Esophagus squamous epithelium (tissue), 4 donors: ENCODE data around the gene TRAPPC6A.

Experiments used
- POLR2A ChIP-seq, 4 donors: fragments of 450-650 bp; IDR thresholded peaks; one replicate each; pipeline ENCODE4 v1.6.1; 2017; ENCODE audit warnings: antibody characterized with exemption in 4 of 4, mild to moderate bottlenecking in 4 of 4, moderate library complexity in 3 of 4
- TF ChIP-seq, protein P1 (sequence below), 6 experiments: fragments of 450-650 bp in 4 of 6; fragments of 200-600 bp in 2 of 6; sonication (generic) in 2 of 6; IDR thresholded peaks; one replicate each; pipeline ENCODE4 v1.5.1; 2016 to 2019; ENCODE audit warnings: antibody characterized with exemption in 6 of 6, mild to moderate bottlenecking in 4 of 6, moderate library complexity in 4 of 6

DNA sequence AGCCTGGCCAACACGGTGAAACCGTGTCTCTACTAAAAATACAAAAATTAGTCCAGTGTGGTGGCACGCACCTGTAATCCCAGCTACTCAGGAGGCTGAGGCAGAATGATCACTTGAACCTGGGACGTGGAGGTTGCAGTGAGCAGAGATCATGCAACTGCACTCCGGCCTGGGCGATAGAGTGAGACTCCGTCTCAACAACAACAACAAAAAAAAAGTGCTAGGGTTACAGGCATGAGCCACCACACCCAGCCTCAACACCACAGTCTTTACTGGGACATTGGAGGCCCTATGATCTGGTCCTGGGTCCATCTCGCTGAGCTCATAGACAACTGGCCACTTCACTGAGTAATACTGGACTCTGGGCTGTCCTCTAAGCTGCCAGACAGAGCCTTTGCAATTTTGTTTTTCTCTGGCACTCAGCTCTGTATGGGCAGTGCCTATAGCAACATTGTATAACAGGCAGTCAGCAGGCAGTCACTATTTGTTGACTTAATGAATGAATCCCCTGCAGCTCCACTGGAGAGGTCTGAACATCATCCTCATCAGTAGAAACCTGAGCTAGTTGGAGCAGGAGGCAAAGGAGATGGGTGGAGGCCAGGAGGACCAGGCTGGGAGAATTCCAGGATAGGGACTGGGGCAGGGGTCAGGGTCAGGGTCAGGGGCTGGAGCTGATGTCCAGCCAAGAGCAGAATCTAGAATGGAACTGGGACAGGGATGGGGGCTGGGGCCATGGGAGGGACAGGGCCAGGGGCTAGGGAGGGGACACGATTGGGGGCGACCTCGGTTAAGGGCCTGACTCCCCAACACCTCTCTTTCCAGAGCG lies 8.7 kb upstream of the TRAPPC6A start:
- TF ChIP-seq, protein P1, sequence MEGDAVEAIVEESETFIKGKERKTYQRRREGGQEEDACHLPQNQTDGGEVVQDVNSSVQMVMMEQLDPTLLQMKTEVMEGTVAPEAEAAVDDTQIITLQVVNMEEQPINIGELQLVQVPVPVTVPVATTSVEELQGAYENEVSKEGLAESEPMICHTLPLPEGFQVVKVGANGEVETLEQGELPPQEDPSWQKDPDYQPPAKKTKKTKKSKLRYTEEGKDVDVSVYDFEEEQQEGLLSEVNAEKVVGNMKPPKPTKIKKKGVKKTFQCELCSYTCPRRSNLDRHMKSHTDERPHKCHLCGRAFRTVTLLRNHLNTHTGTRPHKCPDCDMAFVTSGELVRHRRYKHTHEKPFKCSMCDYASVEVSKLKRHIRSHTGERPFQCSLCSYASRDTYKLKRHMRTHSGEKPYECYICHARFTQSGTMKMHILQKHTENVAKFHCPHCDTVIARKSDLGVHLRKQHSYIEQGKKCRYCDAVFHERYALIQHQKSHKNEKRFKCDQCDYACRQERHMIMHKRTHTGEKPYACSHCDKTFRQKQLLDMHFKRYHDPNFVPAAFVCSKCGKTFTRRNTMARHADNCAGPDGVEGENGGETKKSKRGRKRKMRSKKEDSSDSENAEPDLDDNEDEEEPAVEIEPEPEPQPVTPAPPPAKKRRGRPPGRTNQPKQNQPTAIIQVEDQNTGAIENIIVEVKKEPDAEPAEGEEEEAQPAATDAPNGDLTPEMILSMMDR (IDR thresholded peaks at IDR 0.05): no peak
- TF ChIP-seq POLR2A (IDR thresholded peaks at IDR 0.05): no peak
